Measurements from ENCODE around the gene PHYKPL.

Gene PHYKPL

GRCh38 chr5:178237431-178238312 lies 5.1 kb upstream of the PHYKPL start:
- no peak for DNase-seq
- Histone ChIP-seq H3K4me3 (no peak overlapping the region), H3K27ac (peak overlapping the region in 1 of 2 donors; percentile 3), H3K9me3 (no peaks in the 10 kb centered on the region), H3K4me1 (peaks cover 0 to 28% (median 4%) of the 10 kb centered on the region in 4 donors), H3K27me3 (no peaks in the 10 kb centered on the region), H3K36me3 (no peaks in the 10 kb centered on the region)
- TF ChIP-seq CTCF (IDR thresholded peaks at IDR 0.05), result no peak
- intact Hi-C loops (cut with DNase I; ENCODE audit: low total_unique reads), result no loop called here

GRCh38 chr5:178236679-178237078 lies 4.1 kb upstream of the PHYKPL start:
- Histone ChIP-seq H3K27ac (no peak overlapping the region), H3K4me1 (peaks cover 0 to 32% (median 7%) of the 10 kb centered on the region in 4 donors), H3K9me3 (no peaks in the 10 kb centered on the region), H3K4me3 (no peak overlapping the region), H3K36me3 (no peaks in the 10 kb centered on the region), H3K27me3 (no peaks in the 10 kb centered on the region)
- DNase-seq, result no peak
- intact Hi-C loops (cut with DNase I; ENCODE audit: low total_unique reads), result no loop called here
- no peak for TF ChIP-seq CTCF (IDR thresholded peaks at IDR 0.05)

GRCh38 chr5:178236126-178236525 lies 3.5 kb upstream of the PHYKPL start:
- no peaks in the 10 kb centered on the region for H3K9me3 ChIP-seq
- no peak overlapping the region for H3K27ac ChIP-seq
- no peak overlapping the region for H3K4me3 ChIP-seq
- no peaks in the 10 kb centered on the region for H3K27me3 ChIP-seq
- TF ChIP-seq CTCF (IDR thresholded peaks at IDR 0.05), result no peak
- H3K36me3 ChIP-seq, result peaks cover 0 to 3% (median 0%) of the 10 kb centered on the region in 3 donors
- intact Hi-C loops (cut with DNase I; ENCODE audit: low total_unique reads), result no loop called here
- H3K4me1 ChIP-seq, result peaks cover under 1 to 37% (median 12%) of the 10 kb centered on the region in 4 donors
- DNase-seq, result no peak

GRCh38 chr5:178235588-178235974 lies 3.0 kb upstream of the PHYKPL start:
- peaks cover 0 to 5% (median 0%) of the 10 kb centered on the region in 3 donors for H3K36me3 ChIP-seq
- intact Hi-C loops (cut with DNase I; ENCODE audit: low total_unique reads), result no loop called here
- no peak for TF ChIP-seq CTCF (IDR thresholded peaks at IDR 0.05)
- H3K4me1 ChIP-seq, result peaks cover 6 to 43% (median 17%) of the 10 kb centered on the region in 4 donors
- no peak overlapping the region for H3K27ac ChIP-seq
- no peak for DNase-seq
- H3K9me3 ChIP-seq, result no peaks in the 10 kb centered on the region
- H3K4me3 ChIP-seq, result no peak overlapping the region
- H3K27me3 ChIP-seq, result no peaks in the 10 kb centered on the region

GRCh38 chr5:178234750-178235587 lies 2.4 kb upstream of the PHYKPL start:
- intact Hi-C loops (cut with DNase I; ENCODE audit: low total_unique reads), result no loop called here
- H3K36me3 ChIP-seq, result peaks cover under 1 to 9% (median 3%) of the 10 kb centered on the region in 3 donors
- no peaks in the 10 kb centered on the region for H3K27me3 ChIP-seq
- H3K4me3 ChIP-seq, result no peak overlapping the region
- peak; percentile 45 to 62 for TF ChIP-seq CTCF (IDR thresholded peaks at IDR 0.05)
- DNase-seq, result peak in 1 of 2 donors; percentile 63
- peaks cover 6 to 45% (median 23%) of the 10 kb centered on the region in 4 donors for H3K4me1 ChIP-seq
- no peak overlapping the region for H3K27ac ChIP-seq
- H3K9me3 ChIP-seq, result no peaks in the 10 kb centered on the region

All from tibial artery (tissue), 4 donors.